Stimulated activated naive B cell treated with anti-CD40 and anti-IgM and Interleukin-4, amounts not matched to agents 10 μg/mL and 1 μg/mL and 100 μg/mL, for 72 hours (primary cell): ENCODE data around the gene SBNO2.

Source experiments
- ATAC-seq, 2 donors: fragments of 150-1000 bp; cut with Tn5 transposase; replicated peaks; 2 replicates each; pipeline ENCODE4 v1.10.0; 2021; ENCODE audit warnings: moderate library complexity in 1 of 2
- DNase-seq: peaks from one replicate; pipeline ENCODE4 v3.0.0; 2021
- H3K27ac Mint-ChIP-seq: one replicate; pipeline ENCODE4 v1.8.0; 2022; ENCODE audit warnings: mild to moderate bottlenecking, mixed read lengths
- H3K27me3 Mint-ChIP-seq, 2 donors: one replicate each; pipeline ENCODE4 v1.8.0; 2022; ENCODE audit warnings: mixed read lengths in 2 of 2
- H3K36me3 Mint-ChIP-seq, 2 donors: one replicate each; pipeline ENCODE4 v1.8.0; 2022; ENCODE audit warnings: mixed read lengths in 2 of 2, mild to moderate bottlenecking in 1 of 2
- H3K4me1 Mint-ChIP-seq, 2 donors: one replicate each; pipeline ENCODE4 v1.8.0; 2022; ENCODE audit warnings: mixed read lengths in 2 of 2, mild to moderate bottlenecking in 1 of 2
- H3K4me3 Mint-ChIP-seq, 2 donors: one replicate each; pipeline ENCODE4 v1.8.0; 2022; ENCODE audit warnings: mild to moderate bottlenecking in 2 of 2, mixed read lengths in 2 of 2, moderate library complexity in 1 of 2
- H3K9me3 Mint-ChIP-seq, 2 donors: one replicate each; pipeline ENCODE4 v1.8.0; 2022; ENCODE audit warnings: mixed read lengths in 2 of 2, mild to moderate bottlenecking in 1 of 2

Gene SBNO2

GRCh38 chr19:1168572-1169410 lies 5.3 kb downstream of the SBNO2 start:
- Mint-ChIP-seq H3K9me3 (no peaks in the 10 kb centered on the region), H3K27ac (peak overlapping the region; percentile 77), H3K36me3 (peaks cover 13 to 24% of the 10 kb centered on the region in 2 donors), H3K4me3 (no peak overlapping the region), H3K27me3 (no peaks in the 10 kb centered on the region), H3K4me1 (peaks cover 30 to 57% of the 10 kb centered on the region in 2 donors)
- DNase-seq (no peak), ATAC-seq (no peak)

GRCh38 chr19:1167687-1168571 lies 6.1 kb downstream of the SBNO2 start:
- DNase-seq (no peak), ATAC-seq (no peak)
- Mint-ChIP-seq H3K36me3 (peaks cover 14 to 26% of the 10 kb centered on the region in 2 donors), H3K4me1 (peaks cover 32 to 54% of the 10 kb centered on the region in 2 donors), H3K27me3 (no peaks in the 10 kb centered on the region), H3K4me3 (no peak overlapping the region), H3K9me3 (no peaks in the 10 kb centered on the region), H3K27ac (no peak overlapping the region)

DNA sequence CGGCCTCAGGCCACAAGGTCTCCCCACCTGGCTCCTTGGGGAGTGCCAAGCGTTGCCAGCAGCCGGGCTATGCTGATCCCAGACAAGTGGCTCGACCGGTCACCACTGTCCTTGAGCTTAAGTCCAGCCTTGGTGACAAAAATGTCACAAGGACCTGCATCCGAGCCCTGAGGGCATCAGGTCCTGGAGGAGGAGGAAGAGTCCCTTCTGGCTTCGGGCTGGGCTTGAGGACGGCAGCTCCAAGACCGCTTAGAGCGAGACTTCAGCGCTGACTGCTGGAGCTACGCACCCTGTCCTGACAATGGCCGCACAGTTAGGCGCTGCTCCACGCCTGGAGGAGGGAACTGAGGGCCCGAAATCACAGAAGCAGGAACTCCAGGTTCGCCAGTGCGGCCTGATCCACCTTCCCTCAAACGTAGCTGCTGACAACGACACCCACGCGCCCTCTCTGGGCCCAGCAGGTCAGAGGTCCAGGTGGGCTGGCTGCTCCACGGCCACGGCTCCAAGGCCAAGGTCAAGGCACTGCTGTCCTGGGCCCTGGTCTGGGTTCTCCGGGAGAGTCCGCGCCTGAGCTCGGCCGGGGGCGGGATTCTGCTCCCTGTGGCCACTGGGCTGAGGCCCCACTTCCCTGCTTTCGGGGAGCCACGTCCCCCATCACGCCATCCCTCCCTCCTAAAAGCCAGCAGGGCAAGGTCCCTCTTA lies 7.0 kb downstream of the SBNO2 start:
- H3K36me3 Mint-ChIP-seq, result peaks cover 19 to 29% of the 10 kb centered on the region in 2 donors
- ATAC-seq, result no peak
- no peaks in the 10 kb centered on the region for H3K27me3 Mint-ChIP-seq
- DNase-seq, result no peak
- H3K4me3 Mint-ChIP-seq, result no peak overlapping the region
- H3K9me3 Mint-ChIP-seq, result no peaks in the 10 kb centered on the region
- H3K4me1 Mint-ChIP-seq, result peaks cover 32 to 48% of the 10 kb centered on the region in 2 donors
- no peak overlapping the region for H3K27ac Mint-ChIP-seq

GRCh38 chr19:1164684-1165531 lies 9.2 kb downstream of the SBNO2 start:
- no peaks in the 10 kb centered on the region for H3K9me3 Mint-ChIP-seq
- H3K27ac Mint-ChIP-seq, result no peak overlapping the region
- H3K4me1 Mint-ChIP-seq, result peaks cover 19 to 31% of the 10 kb centered on the region in 2 donors
- H3K27me3 Mint-ChIP-seq, result no peaks in the 10 kb centered on the region
- DNase-seq, result no peak
- no peak for ATAC-seq
- H3K36me3 Mint-ChIP-seq, result peaks cover 18 to 19% of the 10 kb centered on the region in 2 donors
- H3K4me3 Mint-ChIP-seq, result no peak overlapping the region

GRCh38 chr19:1163934-1164683 lies 10.0 kb downstream of the SBNO2 start:
- H3K27me3 Mint-ChIP-seq, result no peaks in the 10 kb centered on the region
- H3K9me3 Mint-ChIP-seq, result no peaks in the 10 kb centered on the region
- DNase-seq, result no peak
- ATAC-seq, result no peak
- peaks cover 17 to 26% of the 10 kb centered on the region in 2 donors for H3K4me1 Mint-ChIP-seq
- no peak overlapping the region for H3K4me3 Mint-ChIP-seq
- H3K27ac Mint-ChIP-seq, result no peak overlapping the region
- H3K36me3 Mint-ChIP-seq, result peaks cover 14 to 19% of the 10 kb centered on the region in 2 donors

GRCh38 chr19:1163283-1163933 lies 10.7 kb downstream of the SBNO2 start:
- Mint-ChIP-seq H3K27ac (no peak overlapping the region), H3K4me3 (no peak overlapping the region), H3K36me3 (peaks cover 12 to 15% of the 10 kb centered on the region in 2 donors), H3K27me3 (no peaks in the 10 kb centered on the region), H3K9me3 (no peaks in the 10 kb centered on the region), H3K4me1 (peaks cover 18 to 29% of the 10 kb centered on the region in 2 donors)
- no peak for ATAC-seq
- DNase-seq, result no peak

DNA sequence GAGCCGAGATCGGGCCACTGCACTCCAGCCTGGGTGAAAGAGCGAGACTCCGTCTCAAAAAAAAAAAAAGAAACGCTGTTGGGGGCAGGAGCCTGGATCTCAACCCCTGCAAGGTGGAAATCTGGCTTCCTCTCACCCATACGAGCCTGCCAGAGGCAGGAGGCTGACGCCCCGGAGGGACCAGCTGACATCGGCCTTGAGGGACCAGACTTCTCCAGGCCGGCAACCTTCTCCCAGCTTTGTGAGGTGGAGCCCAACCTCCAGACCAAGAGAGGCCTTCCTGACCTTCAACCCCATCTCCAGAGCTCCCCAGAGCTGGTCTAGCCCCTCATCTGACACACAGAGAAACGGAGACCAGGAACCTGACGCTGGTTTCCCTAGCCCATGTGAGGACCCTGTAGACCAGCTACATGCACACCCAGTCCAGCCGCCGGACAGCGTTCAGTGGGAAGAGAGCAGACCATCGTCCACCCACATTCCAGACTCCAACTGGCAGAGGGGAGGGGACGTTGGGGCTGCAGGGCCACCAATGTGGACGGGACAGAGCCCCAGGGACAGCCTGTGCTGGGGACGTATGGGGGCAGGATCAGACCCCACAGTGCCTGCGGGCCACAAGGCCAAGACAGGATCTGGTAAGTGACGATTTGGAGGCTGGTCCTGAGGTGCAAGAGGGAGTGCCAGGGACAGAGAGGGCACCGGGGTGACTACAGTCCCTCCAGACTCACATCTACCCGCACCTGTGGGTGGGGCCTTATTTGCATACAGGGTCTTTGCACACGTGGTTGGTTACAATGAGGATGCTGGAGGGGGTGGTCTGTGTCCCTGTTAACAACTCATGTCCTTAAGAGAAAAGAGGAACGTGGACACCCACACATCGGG lies 11.4 kb downstream of the SBNO2 start:
- H3K4me1 Mint-ChIP-seq, result peaks cover 18 to 28% of the 10 kb centered on the region in 2 donors
- no peaks in the 10 kb centered on the region for H3K9me3 Mint-ChIP-seq
- no peak overlapping the region for H3K4me3 Mint-ChIP-seq
- DNase-seq, result no peak
- ATAC-seq, result no peak
- no peak overlapping the region for H3K27ac Mint-ChIP-seq
- no peaks in the 10 kb centered on the region for H3K27me3 Mint-ChIP-seq
- peaks cover 12 to 15% of the 10 kb centered on the region in 2 donors for H3K36me3 Mint-ChIP-seq

- no peaks in the 10 kb centered on the region for H3K9me3 Mint-ChIP-seq
- no peak overlapping the region for H3K4me3 Mint-ChIP-seq
- no peaks in the 10 kb centered on the region for H3K27me3 Mint-ChIP-seq
- H3K4me1 Mint-ChIP-seq, result peaks cover 16 to 21% of the 10 kb centered on the region in 2 donors
- DNase-seq (no peak), ATAC-seq (no peak)
- H3K36me3 Mint-ChIP-seq, result peaks cover 9 to 10% of the 10 kb centered on the region in 2 donors
- H3K27ac Mint-ChIP-seq, result no peak overlapping the region
Measured at GRCh38 chr19:1161716-1162115, 12.4 kb downstream of the SBNO2 start.

DNA sequence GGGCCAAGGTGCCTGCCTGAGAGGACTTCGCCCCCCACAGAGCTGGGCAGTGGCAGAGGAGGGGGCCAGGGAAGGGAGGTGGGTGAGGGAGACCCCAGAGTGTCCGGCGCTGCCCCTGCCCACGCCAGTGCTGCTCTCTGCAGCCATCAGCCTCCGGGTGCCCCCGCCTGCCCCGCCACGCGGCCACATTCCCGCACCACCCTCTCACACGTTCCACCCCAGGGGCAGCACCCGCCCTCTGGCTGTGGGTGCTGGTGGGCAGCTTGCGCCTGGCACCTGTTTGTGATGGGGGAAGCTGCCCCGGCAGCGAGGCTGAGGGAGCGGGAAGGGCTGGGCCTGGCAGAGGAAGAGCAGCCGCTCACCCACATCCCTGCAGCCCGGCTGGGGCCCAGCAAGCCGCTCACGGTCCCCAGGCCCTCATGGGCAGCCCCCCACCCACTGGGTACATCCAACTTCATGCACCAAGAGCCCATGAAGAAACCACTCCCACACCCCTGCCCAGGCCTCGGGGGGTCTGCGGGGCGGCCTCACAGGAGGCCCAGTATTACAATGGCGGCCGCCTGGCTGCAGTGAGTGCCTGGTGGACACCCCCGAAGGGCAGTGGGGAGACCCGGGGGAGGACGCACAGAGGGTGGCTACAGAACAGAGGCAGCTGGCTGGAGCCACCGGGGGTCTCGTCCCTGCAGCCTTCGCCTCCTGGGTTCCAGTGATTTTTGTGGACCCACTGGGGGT lies 14.0 kb downstream of the SBNO2 start:
- H3K36me3 Mint-ChIP-seq, result peaks cover 7% of the 10 kb centered on the region in 2 donors
- H3K4me3 Mint-ChIP-seq, result no peak overlapping the region
- H3K27ac Mint-ChIP-seq, result no peak overlapping the region
- H3K4me1 Mint-ChIP-seq, result peaks cover 10 to 18% of the 10 kb centered on the region in 2 donors
- no peaks in the 10 kb centered on the region for H3K9me3 Mint-ChIP-seq
- ATAC-seq, result no peak
- no peaks in the 10 kb centered on the region for H3K27me3 Mint-ChIP-seq
- no peak for DNase-seq

DNA sequence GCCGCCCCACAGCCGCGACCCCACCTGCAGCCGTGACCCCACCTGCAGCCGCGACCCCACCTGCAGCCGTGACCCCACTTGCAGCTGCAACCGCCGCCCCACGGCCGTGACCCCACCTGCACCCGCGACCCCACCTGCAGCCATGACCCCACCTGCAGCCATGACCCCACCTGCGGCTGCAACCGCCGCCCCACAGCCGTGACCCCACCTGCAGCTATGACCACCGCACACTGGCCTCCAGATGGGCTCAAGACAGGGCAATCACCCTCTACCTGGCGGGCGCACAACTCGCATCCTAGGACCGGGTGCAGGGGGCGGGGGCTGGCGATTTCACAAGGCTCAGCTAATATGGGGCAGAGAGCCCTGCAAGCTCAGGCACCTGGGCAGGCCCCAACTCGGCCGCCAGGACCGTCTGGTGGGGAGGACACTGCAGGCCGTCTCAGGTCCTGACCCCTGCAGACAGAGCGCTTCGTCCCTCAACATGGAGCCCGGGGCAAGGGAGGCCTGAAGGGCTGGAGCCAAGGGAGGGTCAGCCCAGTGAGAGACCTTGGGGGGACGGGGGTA lies 15.1 kb downstream of the SBNO2 start:
- H3K4me3 Mint-ChIP-seq, result no peak overlapping the region
- peaks cover 10 to 16% of the 10 kb centered on the region in 2 donors for H3K4me1 Mint-ChIP-seq
- no peaks in the 10 kb centered on the region for H3K9me3 Mint-ChIP-seq
- DNase-seq, result no peak
- no peak for ATAC-seq
- no peaks in the 10 kb centered on the region for H3K27me3 Mint-ChIP-seq
- peaks cover 7% of the 10 kb centered on the region in 2 donors for H3K36me3 Mint-ChIP-seq
- no peak overlapping the region for H3K27ac Mint-ChIP-seq
